ENCODE data around the gene TMTC2.

The TMTC2 gene

DNA sequence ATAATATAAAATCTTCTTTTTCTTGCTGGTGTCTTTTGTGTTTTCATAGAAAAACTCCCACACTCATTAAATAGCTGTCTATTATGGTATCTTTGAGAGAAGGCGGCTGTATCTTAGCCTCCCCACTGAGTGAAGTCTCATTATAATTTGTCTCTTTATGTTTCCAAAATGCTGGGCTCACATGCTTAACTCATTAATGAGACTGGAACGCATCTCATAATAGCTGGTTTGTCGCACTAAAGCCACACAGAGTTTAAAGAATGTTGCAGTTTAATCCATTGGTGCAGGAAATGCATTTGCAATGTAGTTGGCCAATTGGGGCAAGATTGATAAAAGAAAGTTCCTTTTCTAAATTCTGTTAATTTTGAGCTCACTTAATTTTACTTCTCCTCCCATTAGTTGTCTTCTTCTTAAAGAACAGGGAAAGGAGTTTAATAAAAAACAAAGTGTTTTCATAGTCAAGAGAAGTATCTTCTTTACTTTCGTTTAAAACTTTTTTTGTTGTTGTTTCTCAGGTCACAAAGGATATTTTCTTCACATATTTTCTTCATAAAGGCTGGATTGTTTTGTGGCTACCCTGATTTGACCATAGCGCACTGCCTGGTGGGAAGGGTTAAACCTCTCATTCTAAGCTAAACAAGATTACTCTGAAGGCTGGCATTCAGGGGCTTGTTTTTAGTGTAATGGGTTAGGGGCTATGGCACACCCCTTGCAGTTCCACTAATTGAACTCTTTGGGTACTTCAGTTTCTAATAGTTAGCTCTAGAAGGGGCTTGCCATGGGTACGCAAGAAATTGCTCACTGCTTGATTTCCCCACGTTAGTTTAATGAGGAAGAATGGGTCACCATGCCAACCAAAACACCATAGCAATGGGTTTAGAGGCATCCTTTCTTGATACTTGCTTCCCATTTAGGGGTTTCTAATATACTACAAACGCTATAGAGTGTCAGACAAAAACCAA, 197.0 kb downstream of the TMTC2 start:
- Histone ChIP-seq H3K4me1 (ENCODE audit: control insufficient read depth, insufficient read depth, low read length) (peaks cover 15% of the 10 kb centered on the region), H3K27ac (ENCODE audit: extremely low read depth, low read depth, low read length) (no peak overlapping the region), H3K4me3 (ENCODE audit: low read depth, low read length) (no peak overlapping the region), H3K36me3 (ENCODE audit: control insufficient read depth in 2 of 2, insufficient read depth in 1 of 2, low read length in 2 of 2) (no peaks in the 10 kb centered on the region; a peak in 1 of 3 replicates), H3K9me3 (ENCODE audit: control insufficient read depth, insufficient read depth, low read depth, low read length) (no peaks in the 10 kb centered on the region)
- TF ChIP-seq, protein P1, sequence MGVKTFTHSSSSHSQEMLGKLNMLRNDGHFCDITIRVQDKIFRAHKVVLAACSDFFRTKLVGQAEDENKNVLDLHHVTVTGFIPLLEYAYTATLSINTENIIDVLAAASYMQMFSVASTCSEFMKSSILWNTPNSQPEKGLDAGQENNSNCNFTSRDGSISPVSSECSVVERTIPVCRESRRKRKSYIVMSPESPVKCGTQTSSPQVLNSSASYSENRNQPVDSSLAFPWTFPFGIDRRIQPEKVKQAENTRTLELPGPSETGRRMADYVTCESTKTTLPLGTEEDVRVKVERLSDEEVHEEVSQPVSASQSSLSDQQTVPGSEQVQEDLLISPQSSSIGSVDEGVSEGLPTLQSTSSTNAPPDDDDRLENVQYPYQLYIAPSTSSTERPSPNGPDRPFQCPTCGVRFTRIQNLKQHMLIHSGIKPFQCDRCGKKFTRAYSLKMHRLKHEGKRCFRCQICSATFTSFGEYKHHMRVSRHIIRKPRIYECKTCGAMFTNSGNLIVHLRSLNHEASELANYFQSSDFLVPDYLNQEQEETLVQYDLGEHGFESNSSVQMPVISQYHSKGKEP (tag by site-specific recombination; IDR thresholded peaks at IDR 0.05), result peak; percentile 56; the same call in 1 of the 2 replicates
- TF ChIP-seq ZNF341 (tag by site-specific recombination; IDR thresholded peaks at IDR 0.05; ENCODE audit: low read depth), result no peak
- TF ChIP-seq ZNF157 (tag by site-specific recombination; IDR thresholded peaks at IDR 0.05), result no peak
- TF ChIP-seq, protein P2, sequence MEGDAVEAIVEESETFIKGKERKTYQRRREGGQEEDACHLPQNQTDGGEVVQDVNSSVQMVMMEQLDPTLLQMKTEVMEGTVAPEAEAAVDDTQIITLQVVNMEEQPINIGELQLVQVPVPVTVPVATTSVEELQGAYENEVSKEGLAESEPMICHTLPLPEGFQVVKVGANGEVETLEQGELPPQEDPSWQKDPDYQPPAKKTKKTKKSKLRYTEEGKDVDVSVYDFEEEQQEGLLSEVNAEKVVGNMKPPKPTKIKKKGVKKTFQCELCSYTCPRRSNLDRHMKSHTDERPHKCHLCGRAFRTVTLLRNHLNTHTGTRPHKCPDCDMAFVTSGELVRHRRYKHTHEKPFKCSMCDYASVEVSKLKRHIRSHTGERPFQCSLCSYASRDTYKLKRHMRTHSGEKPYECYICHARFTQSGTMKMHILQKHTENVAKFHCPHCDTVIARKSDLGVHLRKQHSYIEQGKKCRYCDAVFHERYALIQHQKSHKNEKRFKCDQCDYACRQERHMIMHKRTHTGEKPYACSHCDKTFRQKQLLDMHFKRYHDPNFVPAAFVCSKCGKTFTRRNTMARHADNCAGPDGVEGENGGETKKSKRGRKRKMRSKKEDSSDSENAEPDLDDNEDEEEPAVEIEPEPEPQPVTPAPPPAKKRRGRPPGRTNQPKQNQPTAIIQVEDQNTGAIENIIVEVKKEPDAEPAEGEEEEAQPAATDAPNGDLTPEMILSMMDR (tag by site-specific recombination; IDR thresholded peaks at IDR 0.05), result no peak
- ChIA-PET POLR2A (interaction anchor here (0.6 kb wide), 1 partner anchor 12 kb away, joined by 3 read pairs; no protein-coding TSS in a partner anchor), CTCF (interaction anchor here (0.6 to 0.7 kb wide), 2 partner anchors 23 to 181 kb away, joined by 3 to 4 read pairs; no protein-coding TSS in a partner anchor)

DNA sequence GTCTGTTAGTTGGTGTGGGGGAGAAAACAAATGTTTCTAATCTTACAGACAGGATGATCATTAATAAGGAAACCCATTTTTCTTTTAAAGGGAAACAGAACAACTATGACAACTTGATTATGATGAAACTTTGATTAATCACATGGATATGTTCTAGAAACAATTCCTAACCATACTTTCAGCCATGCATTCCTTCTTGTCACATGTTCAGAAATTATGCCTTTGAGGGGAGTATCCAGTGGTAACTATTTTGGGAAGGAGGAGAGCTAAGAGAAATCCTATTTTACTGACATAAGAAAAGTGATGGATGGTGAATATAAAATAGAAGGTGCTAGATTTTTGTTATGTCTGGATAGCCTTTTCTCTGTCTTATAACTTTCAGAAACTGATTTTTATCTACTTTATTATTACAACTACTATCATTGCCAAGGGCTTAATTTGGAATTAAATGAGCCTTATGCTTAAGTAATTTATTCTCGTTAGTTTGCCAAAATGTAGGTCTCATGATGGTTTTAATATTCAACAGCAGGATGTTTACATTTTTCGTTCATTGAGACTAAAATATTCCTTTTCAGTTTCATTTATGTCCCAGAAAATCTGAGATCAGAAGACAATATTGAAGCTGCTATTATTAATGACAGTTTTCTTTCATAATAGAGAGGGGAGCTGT, 200.1 kb downstream of the TMTC2 start:
- ChIA-PET CTCF (no interaction called here), POLR2A (no interaction called here)
- Histone ChIP-seq H3K27ac (ENCODE audit: extremely low read depth, low read depth, low read length) (no peak overlapping the region), H3K36me3 (ENCODE audit: control insufficient read depth in 2 of 2, insufficient read depth in 1 of 2, low read length in 2 of 2) (no peaks in the 10 kb centered on the region; a peak in 1 of 3 replicates), H3K4me1 (ENCODE audit: control insufficient read depth, insufficient read depth, low read length) (0 out of 2 replicates have a peak, but pooled peaks cover 2% of the 10 kb centered on the region), H3K9me3 (ENCODE audit: control insufficient read depth, insufficient read depth, low read depth, low read length) (no peaks in the 10 kb centered on the region), H3K4me3 (ENCODE audit: low read depth, low read length) (no peak overlapping the region)
- TF ChIP-seq ZNF623 (tag by site-specific recombination; IDR thresholded peaks at IDR 0.05) (no peak), ZNF561 (tag by site-specific recombination; IDR thresholded peaks at IDR 0.05; ENCODE audit: borderline replicate concordance) (no peak), GLIS2 (tag by site-specific recombination; IDR thresholded peaks at IDR 0.05) (no peak), ZNF658 (tag by site-specific recombination; IDR thresholded peaks at IDR 0.05) (no peak), ZBTB8A (tag by site-specific recombination; IDR thresholded peaks at IDR 0.05) (no peak), SETDB1 (IDR thresholded peaks at IDR 0.05; ENCODE audit: insufficient read length, low read length) (no peak), ZNF544 (tag by site-specific recombination; IDR thresholded peaks at IDR 0.05) (no peak), EGR2 (tag by site-specific recombination; IDR thresholded peaks at IDR 0.05; ENCODE audit: low read depth) (no peak), ZXDB (tag by site-specific recombination; IDR thresholded peaks at IDR 0.05) (no peak), ZNF175 (tag by site-specific recombination; IDR thresholded peaks at IDR 0.05) (no peak)

DNA sequence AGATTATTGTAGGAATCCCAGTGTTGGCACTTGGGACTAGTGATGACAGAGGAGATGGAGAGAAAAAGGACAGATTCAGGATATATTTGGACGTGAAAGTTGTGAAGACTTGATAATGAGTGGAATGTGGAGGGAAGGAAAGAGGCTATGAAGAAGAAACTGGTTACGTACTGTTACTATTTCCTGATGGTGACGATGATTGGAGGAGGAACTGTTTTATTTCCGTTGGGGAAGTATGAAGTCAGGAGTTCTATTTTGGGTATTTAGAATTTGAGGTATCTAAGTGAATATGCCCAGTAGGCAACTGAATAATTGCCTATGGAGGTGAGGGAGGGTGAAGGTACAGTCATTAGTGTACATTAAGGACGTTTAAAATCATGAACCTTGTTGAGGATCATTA, 207.2 kb downstream of the TMTC2 start:
- Histone ChIP-seq H3K4me1 (ENCODE audit: control insufficient read depth, insufficient read depth, low read length) (peaks cover 4% of the 10 kb centered on the region; the same call in 1 of the 2 replicates), H3K9me3 (ENCODE audit: control insufficient read depth, insufficient read depth, low read depth, low read length) (no peaks in the 10 kb centered on the region), H3K36me3 (ENCODE audit: control insufficient read depth in 2 of 2, insufficient read depth in 1 of 2, low read length in 2 of 2) (no peaks in the 10 kb centered on the region; a peak in 1 of 3 replicates), H3K27ac (ENCODE audit: extremely low read depth, low read depth, low read length) (no peak overlapping the region), H3K4me3 (ENCODE audit: low read depth, low read length) (no peak overlapping the region)
- CTCF ChIA-PET, result no interaction called here
- no peak for TF ChIP-seq ZNF624 (tag by site-specific recombination; IDR thresholded peaks at IDR 0.05)
- TF ChIP-seq ZNF76 (tag by site-specific recombination; IDR thresholded peaks at IDR 0.05; ENCODE audit: borderline replicate concordance, low read depth), result no peak
- no peak for TF ChIP-seq ZNF416 (tag by site-specific recombination; IDR thresholded peaks at IDR 0.05)
- POLR2A ChIA-PET, result no interaction called here
